Neutrophil (primary cell): ENCODE results near the gene PRXL2B.
"Not testable (repeated sequence)": the region's sequence is repeated elsewhere in the genome, so short reads cannot be mapped to it uniquely, and the experiment has no call there.

ENCODE experiments used
- H3K27ac ChIP-seq: fragments of 200-600 bp; sonication (generic); 2 replicates; pipeline ENCODE4 v1.5.1; 2016; ENCODE audit warnings: mild to moderate bottlenecking, moderate library complexity
- H3K27me3 ChIP-seq: fragments of 200-600 bp; sonication (generic); 2 replicates; pipeline ENCODE4 v1.6.0; 2016; ENCODE audit warnings: mild to moderate bottlenecking
- H3K36me3 ChIP-seq: fragments of 200-600 bp; sonication (generic); 2 replicates; pipeline ENCODE4 v1.5.1; 2017
- H3K4me1 ChIP-seq, 2 experiments: fragments of 200-600 bp in 1 of 2; sonication (generic) in 1 of 2; 1 replicate in 1 of 2; 2 replicates in 1 of 2; pipeline versions ENCODE4 v1.5.1 to v1.6.1; 2013 to 2016; ENCODE audit warnings: low read depth in 1 of 2, low read length in 1 of 2, mild to moderate bottlenecking in 1 of 2, moderate library complexity in 1 of 2; ENCODE audit not compliant: control insufficient read depth in 1 of 2, insufficient read depth in 1 of 2
- H3K4me3 ChIP-seq, 2 experiments: fragments of 200-600 bp in 1 of 2; sonication (generic) in 1 of 2; 1 replicate in 1 of 2; 2 replicates in 1 of 2; pipeline ENCODE4 v1.5.1; 2013 to 2016; ENCODE audit warnings: low read depth in 1 of 2, low read length in 1 of 2, mild to moderate bottlenecking in 1 of 2, moderate library complexity in 1 of 2
- H3K9me3 ChIP-seq: fragments of 200-600 bp; sonication (generic); 2 replicates; pipeline ENCODE4 v1.5.1; 2016
- TF ChIP-seq, protein P1 (sequence below): fragments of 200-600 bp; sonication (generic); IDR thresholded peaks from 2 replicates; pipeline ENCODE4 v1.5.1; 2016; ENCODE audit warnings: antibody characterized with exemption

PRXL2B gene

DNA sequence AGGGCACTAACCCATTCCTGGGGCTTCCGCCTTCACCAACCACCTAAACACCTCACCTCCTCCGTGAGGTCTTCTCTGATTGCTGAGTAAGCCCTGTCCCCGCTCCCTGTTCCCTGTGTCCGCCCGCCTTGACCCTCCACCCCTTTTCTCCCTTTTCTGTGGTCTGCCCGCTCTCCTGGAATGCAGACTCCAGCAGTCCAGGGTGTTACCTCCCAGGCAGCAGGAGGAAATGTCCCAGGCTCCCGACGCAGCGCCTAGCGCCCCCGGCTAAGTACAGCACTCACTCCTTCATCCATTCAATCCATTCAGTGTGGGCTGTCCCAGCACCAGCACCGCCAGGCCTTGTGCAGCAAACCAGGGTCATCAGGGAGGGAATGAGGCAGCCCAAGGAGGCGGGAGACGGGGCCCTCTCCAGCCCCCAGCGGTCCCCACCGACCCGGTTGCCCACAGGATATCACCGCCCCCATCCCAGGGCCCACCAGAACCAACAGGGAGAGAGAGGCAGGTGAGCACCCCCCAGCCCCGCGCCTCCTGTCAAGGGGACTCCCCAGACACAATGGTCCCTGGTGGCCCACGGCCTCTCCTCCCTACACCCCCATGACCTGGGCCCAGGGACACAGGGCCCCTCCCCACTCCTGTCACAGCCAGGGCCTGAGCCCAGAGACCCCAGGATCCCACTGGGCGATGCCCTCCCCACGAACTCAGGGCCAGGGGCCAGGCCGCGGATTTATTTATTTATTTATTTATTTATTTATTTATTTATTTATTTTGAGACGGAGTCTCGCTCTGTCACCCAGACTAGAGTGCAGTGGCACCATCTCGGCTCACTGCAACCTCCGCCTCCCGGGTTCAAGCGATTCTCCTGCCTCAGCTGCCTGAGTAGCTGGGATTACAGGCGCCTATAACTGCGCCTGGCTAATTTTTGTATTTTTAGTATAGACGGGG lies 20.2 kb upstream of the PRXL2B start:
- Histone ChIP-seq H3K36me3 (peaks cover 30% of the 10 kb centered on the region), H3K27ac (no peak overlapping the region), H3K27me3 (no peaks in the 10 kb centered on the region), H3K4me3 (no peak overlapping the region), H3K9me3 (no peaks in the 10 kb centered on the region), H3K4me1 (no peaks in the 10 kb centered on the region)
- TF ChIP-seq, protein P1, sequence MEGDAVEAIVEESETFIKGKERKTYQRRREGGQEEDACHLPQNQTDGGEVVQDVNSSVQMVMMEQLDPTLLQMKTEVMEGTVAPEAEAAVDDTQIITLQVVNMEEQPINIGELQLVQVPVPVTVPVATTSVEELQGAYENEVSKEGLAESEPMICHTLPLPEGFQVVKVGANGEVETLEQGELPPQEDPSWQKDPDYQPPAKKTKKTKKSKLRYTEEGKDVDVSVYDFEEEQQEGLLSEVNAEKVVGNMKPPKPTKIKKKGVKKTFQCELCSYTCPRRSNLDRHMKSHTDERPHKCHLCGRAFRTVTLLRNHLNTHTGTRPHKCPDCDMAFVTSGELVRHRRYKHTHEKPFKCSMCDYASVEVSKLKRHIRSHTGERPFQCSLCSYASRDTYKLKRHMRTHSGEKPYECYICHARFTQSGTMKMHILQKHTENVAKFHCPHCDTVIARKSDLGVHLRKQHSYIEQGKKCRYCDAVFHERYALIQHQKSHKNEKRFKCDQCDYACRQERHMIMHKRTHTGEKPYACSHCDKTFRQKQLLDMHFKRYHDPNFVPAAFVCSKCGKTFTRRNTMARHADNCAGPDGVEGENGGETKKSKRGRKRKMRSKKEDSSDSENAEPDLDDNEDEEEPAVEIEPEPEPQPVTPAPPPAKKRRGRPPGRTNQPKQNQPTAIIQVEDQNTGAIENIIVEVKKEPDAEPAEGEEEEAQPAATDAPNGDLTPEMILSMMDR = no peak

- Histone ChIP-seq H3K4me1 (no peaks in the 10 kb centered on the region), H3K36me3 (peaks cover 22% of the 10 kb centered on the region), H3K27me3 (no peaks in the 10 kb centered on the region), H3K27ac (no peak overlapping the region), H3K4me3 (no peak overlapping the region), H3K9me3 (no peaks in the 10 kb centered on the region)
- TF ChIP-seq, protein P1 = no peak
Measured at GRCh38 chr1:2567083-2567679, 19.4 kb upstream of the PRXL2B start.

DNA sequence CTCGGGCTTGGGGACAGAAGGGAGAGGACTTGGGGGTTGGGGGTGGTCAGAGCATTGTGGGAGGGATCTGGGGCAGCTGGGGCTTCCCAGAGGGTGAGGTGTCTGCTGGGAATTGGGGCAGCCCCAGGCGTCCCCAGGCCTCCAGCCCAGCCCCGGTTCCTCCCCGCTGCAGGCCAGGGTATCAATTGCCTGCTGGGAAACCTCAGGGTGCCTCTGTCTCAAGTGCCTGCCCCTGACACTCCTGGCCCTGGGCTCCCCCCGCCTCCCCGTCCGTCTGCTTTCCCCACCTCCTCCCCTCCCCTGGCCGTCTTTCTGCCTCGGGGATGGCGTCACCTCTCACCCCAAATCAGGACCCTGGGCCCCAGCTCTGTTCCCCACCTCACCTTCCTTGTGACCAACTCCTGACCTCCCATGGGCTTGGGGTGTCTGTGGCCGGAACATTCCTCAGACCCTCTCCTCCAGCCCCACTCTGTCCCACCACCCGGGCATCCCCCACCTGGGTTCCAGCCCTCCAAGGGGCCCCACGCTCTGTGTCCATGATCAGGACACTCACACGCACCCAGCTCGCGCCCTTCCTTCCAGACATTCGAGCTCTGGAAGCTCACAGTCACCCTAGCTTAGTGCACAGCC lies 18.3 kb upstream of the PRXL2B start:
- H3K9me3 ChIP-seq, H3K4me3 ChIP-seq, H3K4me1 ChIP-seq, H3K27ac ChIP-seq, H3K27me3 ChIP-seq: not testable (repeated sequence)
- H3K36me3 ChIP-seq = peaks cover 11% of the 10 kb centered on the region

- Histone ChIP-seq H3K36me3 (peaks cover 3% of the 10 kb centered on the region), H3K27ac (no peak overlapping the region), H3K9me3 (no peaks in the 10 kb centered on the region), H3K27me3 (no peaks in the 10 kb centered on the region), H3K4me3 (no peak overlapping the region), H3K4me1 (no peaks in the 10 kb centered on the region)
- TF ChIP-seq, protein P1 = no peak
Measured at GRCh38 chr1:2569060-2569459, 17.5 kb upstream of the PRXL2B start.

GRCh38 chr1:2569703-2570102 lies 16.9 kb upstream of the PRXL2B start:
- H3K4me1 ChIP-seq, H3K9me3 ChIP-seq, H3K36me3 ChIP-seq, H3K27ac ChIP-seq, H3K27me3 ChIP-seq, H3K4me3 ChIP-seq: not testable (repeated sequence)

GRCh38 chr1:2570332-2570731 lies 16.2 kb upstream of the PRXL2B start:
- TF ChIP-seq, protein P1 = no peak
- Histone ChIP-seq H3K4me3 (no peak overlapping the region), H3K4me1 (peaks cover 0 to under 1% of the 10 kb centered on the region in 2 experiments), H3K27me3 (no peaks in the 10 kb centered on the region), H3K36me3 (no peaks in the 10 kb centered on the region), H3K9me3 (no peaks in the 10 kb centered on the region), H3K27ac (no peak overlapping the region)
